Measurements from ENCODE around the gene COMTD1. TPM values are rescaled to one million over a fixed set of nuclear protein-coding genes. Genes with fewer than 3 reads are reported as not detected.

The COMTD1 gene
- total and polyA plus RNA-seq, 2 of the 8 experiments (the other 6 are each of a cell fraction or from before 2014, with no cell fraction given) = 31.9 to 42.4 TPM

DNA sequence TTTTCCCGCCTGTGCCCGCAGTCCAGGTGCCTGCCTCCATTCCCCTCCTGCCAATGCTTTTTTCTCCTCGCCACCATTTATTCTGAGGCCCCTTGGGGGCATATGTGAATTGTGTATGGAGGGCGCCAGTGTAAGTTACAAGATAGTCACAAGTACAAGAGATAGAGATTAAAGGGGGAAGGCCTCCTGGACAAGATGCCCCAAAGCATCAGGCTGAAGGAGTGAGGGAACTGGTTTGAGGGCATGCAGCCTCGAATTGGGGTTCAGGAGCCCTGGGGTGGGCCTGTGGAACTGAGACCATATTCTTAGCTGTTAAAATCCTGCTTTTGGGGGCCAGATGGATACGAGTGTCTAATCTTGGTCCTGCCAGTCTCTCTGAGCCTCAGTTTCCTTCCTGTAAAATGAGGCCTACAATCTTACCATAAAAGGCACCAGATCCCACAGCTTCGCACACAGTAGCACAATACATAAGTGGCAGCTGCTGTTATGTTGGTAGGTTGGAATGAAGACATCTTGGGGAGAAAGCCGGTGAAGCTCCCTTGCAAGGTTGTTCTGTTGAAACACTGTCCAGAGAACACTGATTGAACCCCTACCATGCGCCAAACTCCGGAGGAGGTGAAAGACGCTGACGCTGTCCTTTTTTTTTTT is 545 bp upstream of the COMTD1 start:
- H4K91ac ChIP-seq (replicated peaks; ENCODE audit: insufficient read length, low read length) = no peak overlapping the region
- H2BK20ac ChIP-seq (ENCODE audit: low read length) = no peak overlapping the region
- H4K20me1 ChIP-seq (replicated peaks in 1 of 2; ENCODE audit: control insufficient read depth in 1 of 2, insufficient read depth in 2 of 2, low read length in 2 of 2) = peaks cover 0 to 2% of the 10 kb centered on the region in 2 experiments
- no peak overlapping the region for H3K23ac ChIP-seq (ENCODE audit: insufficient read length)
- no peaks in the 10 kb centered on the region for H3K79me2 ChIP-seq (ENCODE audit: control insufficient read depth in 1 of 2, insufficient read depth in 2 of 2, low read length in 2 of 2)
- H2BK12ac ChIP-seq (ENCODE audit: low read depth, low read length) = no peak overlapping the region
- no peak overlapping the region for H3K27ac ChIP-seq (ENCODE audit: low read depth, low read length)
- H3K18ac ChIP-seq (ENCODE audit: extremely low read depth, low read length) = no peak overlapping the region
- no peak overlapping the region for H4K5ac ChIP-seq (ENCODE audit: insufficient read length, low read depth, low read length)
- TF ChIP-seq, protein P1, sequence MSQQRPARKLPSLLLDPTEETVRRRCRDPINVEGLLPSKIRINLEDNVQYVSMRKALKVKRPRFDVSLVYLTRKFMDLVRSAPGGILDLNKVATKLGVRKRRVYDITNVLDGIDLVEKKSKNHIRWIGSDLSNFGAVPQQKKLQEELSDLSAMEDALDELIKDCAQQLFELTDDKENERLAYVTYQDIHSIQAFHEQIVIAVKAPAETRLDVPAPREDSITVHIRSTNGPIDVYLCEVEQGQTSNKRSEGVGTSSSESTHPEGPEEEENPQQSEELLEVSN (IDR thresholded peaks at IDR 0.05) = peak; percentile 90
- no peak for TF ChIP-seq BCL11A (IDR thresholded peaks at IDR 0.05; ENCODE audit: low read depth in 2 of 2, low read length in 2 of 2)
- peaks cover 11 to 21% (median 12%) of the 10 kb centered on the region in 4 experiments for H3K36me3 ChIP-seq (ENCODE audit: control insufficient read depth in 2 of 4, insufficient read depth in 4 of 4, low read length in 3 of 4)
- no peak for DNase-seq (ENCODE audit: low read depth in 1 of 2, low spot score in 2 of 2)
- no peak overlapping the region for H3K56ac ChIP-seq (replicated peaks; ENCODE audit: insufficient read length, low read depth, low read length)
- peak overlapping the region in 1 of 4 experiments; percentile 70; a peak in 2 of 8 replicates for H3K4me3 ChIP-seq (ENCODE audit: extremely low read depth in 1 of 4, insufficient read depth in 2 of 4, low read depth in 3 of 4, low read length in 4 of 4)
- peak overlapping the region; percentile 60; the same call in 1 of the 2 replicates for H2AFZ ChIP-seq (ENCODE audit: low read length)
- no peak overlapping the region for H4K8ac ChIP-seq (ENCODE audit: extremely low read depth, insufficient read depth, low read length)
- H3K9ac ChIP-seq (replicated peaks in 1 of 4; ENCODE audit: extremely low read depth in 1 of 4, low read depth in 3 of 4, low read length in 3 of 4) = 0 out of 7 replicates have a peak overlapping the region, but pooled peaks of 1 of the 4 experiments have one; percentile 6
- no peak overlapping the region for H2AK5ac ChIP-seq (ENCODE audit: low read depth, low read length)
- no peak overlapping the region for H2BK120ac ChIP-seq (replicated peaks; ENCODE audit: low read depth, low read length)
- H3K14ac ChIP-seq (ENCODE audit: insufficient read length) = no peak overlapping the region
- no peaks in the 10 kb centered on the region for H3K79me1 ChIP-seq (ENCODE audit: low read depth, low read length)
- POLR2A ChIA-PET (ENCODE audit: partially characterized antibody) = interaction anchor here (0.6 to 27.6 kb wide), 5 partner anchors 15 to 587 kb away, joined by 3 to 801 read pairs (median 13); partner anchors contain the start of genes SAMD8 and VDAC2
- H3K23me2 ChIP-seq (ENCODE audit: low read depth, low read length) = peaks cover 13% of the 10 kb centered on the region; the same call in 1 of the 2 replicates
- H3K27me3 ChIP-seq (replicated peaks in 1 of 4; ENCODE audit: control insufficient read depth in 3 of 4, extremely low read depth in 1 of 4, insufficient read depth in 3 of 4, low read length in 3 of 4) = no peaks in the 10 kb centered on the region
- H2BK15ac ChIP-seq (ENCODE audit: low read length) = no peak overlapping the region; the same call in 1 of the 2 replicates
- FAIRE-seq = no peak
- H3K4ac ChIP-seq (replicated peaks; ENCODE audit: insufficient read length, low read depth, low read length) = no peak overlapping the region
- H3K9me3 ChIP-seq (ENCODE audit: insufficient read depth in 2 of 2, low read depth in 1 of 2, low read length in 1 of 2) = no peaks in the 10 kb centered on the region
- peaks cover 0 to 15% (median 10%) of the 10 kb centered on the region in 4 experiments; a peak in 6 of 7 replicates for H3K4me1 ChIP-seq (replicated peaks in 1 of 4; ENCODE audit: control insufficient read depth in 3 of 4, insufficient read depth in 4 of 4, low read length in 3 of 4)
- no peak overlapping the region for H2BK5ac ChIP-seq (ENCODE audit: low read depth, low read length)
- CTCF ChIA-PET (ENCODE audit: partially characterized antibody) = interaction anchor here (0.7 to 18.9 kb wide), 24 partner anchors 10 to 1800 kb away, joined by 3 to 209 read pairs (median 5); partner anchors contain the start of genes SAMD8 and VDAC2
- no peak overlapping the region for H3K4me2 ChIP-seq (ENCODE audit: insufficient read depth in 1 of 2, low read depth in 2 of 2, low read length in 2 of 2)
- WGBS, 2 experiments (ENCODE audit: extremely low coverage in 1 of 2, insufficient coverage in 1 of 2, insufficient read length in 1 of 2, insufficient replicate concordance in 2 of 2, low coverage in 1 of 2, low lambda C conversion rate in 2 of 2, missing lambda C conversion rate in 1 of 2) = 68% methylated on average over 12 of the region's 12 CpGs; no CpG with 5 or more reads in 1 of the 2 experiments
